NCI-H146 treated with DMSO at 0.1 percent for 48 hours (cell line): ENCODE data around the gene RASGRF1.
A peak's percentile ranks its signal among the peaks of the same experiment; 100 is the strongest.

Experiments
- DNase-seq: peaks from one replicate; lab custom pipeline; 2025; ENCODE audit not compliant: unreplicated experiment; lab: John Stamatoyannopoulos, UW

The RASGRF1 gene

GRCh38 chr15:78991879-78992278, 98.7 kb downstream of the RASGRF1 start:
- DNase-seq, result no peak

GRCh38 chr15:78991476-78991875, 99.1 kb downstream of the RASGRF1 start:
- DNase-seq, result no peak

GRCh38 chr15:78990278-78990677, 100.3 kb downstream of the RASGRF1 start:
- no peak for DNase-seq

GRCh38 chr15:78989701-78990240, 100.8 kb downstream of the RASGRF1 start:
- no peak for DNase-seq

- DNase-seq, result no peak
These were observed 102.1 kb downstream of the RASGRF1 start for GRCh38 chr15:78988361-78988911.

- no peak for DNase-seq
These were observed 102.8 kb downstream of the RASGRF1 start for GRCh38 chr15:78987556-78988360.

GRCh38 chr15:78985859-78986475, 104.6 kb downstream of the RASGRF1 start:
- no peak for DNase-seq

GRCh38 chr15:78984041-78984440, 106.5 kb downstream of the RASGRF1 start:
- DNase-seq, result no peak

- no peak for DNase-seq
These were observed 107.2 kb downstream of the RASGRF1 start for GRCh38 chr15:78983146-78983918.

- no peak for DNase-seq
These were observed 107.8 kb downstream of the RASGRF1 start for GRCh38 chr15:78982736-78983135.

- DNase-seq, result no peak
These were observed 108.9 kb downstream of the RASGRF1 start for GRCh38 chr15:78981532-78982313.

GRCh38 chr15:78979456-78980320, 110.9 kb downstream of the RASGRF1 start:
- DNase-seq, result peak; percentile 53

GRCh38 chr15:78978601-78979179, 111.9 kb downstream of the RASGRF1 start:
- no peak for DNase-seq

- DNase-seq, result no peak
These were observed 112.8 kb downstream of the RASGRF1 start for GRCh38 chr15:78977591-78978347.

GRCh38 chr15:78977091-78977571, 113.4 kb downstream of the RASGRF1 start:
- DNase-seq, result no peak

GRCh38 chr15:78976691-78977090, 113.9 kb downstream of the RASGRF1 start:
- no peak for DNase-seq

GRCh38 chr15:78974272-78974918, 116.2 kb downstream of the RASGRF1 start:
- no peak for DNase-seq
